Thyroid gland (tissue), 4 donors: Measurements from ENCODE around the gene MBIP. TPM values are rescaled to one million over a fixed set of nuclear protein-coding genes. Genes with fewer than 3 reads are reported as not detected.

Experiments
- DNase-seq, 2 donors: peaks; one replicate each; pipeline ENCODE4 v3.0.0-alpha.2; 2019
- H3K27ac ChIP-seq, 3 donors: fragments of 200-600 bp; sonication (generic); 1 replicate in 2 of 3; 2 replicates in 1 of 3; pipeline ENCODE4 v1.5.1; 2016 to 2019; ENCODE audit warnings: mild to moderate bottlenecking in 1 of 3, moderate library complexity in 1 of 3
- H3K27me3 ChIP-seq: fragments of 200-600 bp; sonication (generic); one replicate; pipeline ENCODE4 v1.5.1; 2019
- H3K36me3 ChIP-seq, 2 donors: fragments of 200-600 bp; sonication (generic); one replicate each; pipeline ENCODE4 v1.5.1; 2016 to 2019
- H3K4me1 ChIP-seq, 2 donors: fragments of 200-600 bp; sonication (generic); one replicate each; pipeline ENCODE4 v1.5.1; 2017 to 2019
- H3K4me3 ChIP-seq, 3 donors: fragments of 200-600 bp; sonication (generic); replicated peaks in 1 of 3; 1 replicate in 2 of 3; 2 replicates in 1 of 3; pipeline ENCODE4 v1.5.1; 2016; ENCODE audit warnings: mild to moderate bottlenecking in 1 of 3
- H3K9me3 ChIP-seq: fragments of 200-600 bp; sonication (generic); one replicate; pipeline ENCODE4 v1.5.1; 2017
- POLR2A ChIP-seq, 2 donors: fragments of 450-650 bp; IDR thresholded peaks; one replicate each; pipeline ENCODE4 v1.6.1; 2017; ENCODE audit warnings: antibody characterized with exemption in 2 of 2, mild to moderate bottlenecking in 2 of 2, moderate library complexity in 1 of 2
- WGBS, 2 donors: methylation state at CpG; one replicate each; pipeline ENCODE4 v1.1.5; 2017; 5-methylcytosine and 5-hydroxymethylcytosine counted together
- intact Hi-C: fragments of 100-400 bp; cut with DNase I; formaldehyde crosslinking; loops from one replicate; pipeline ENCODE4 v1.15.1; 2023
- total RNA-seq, 4 donors: library from RNA; depleted of rRNA; stranded (reverse); fragments of >200 nt; gene quantifications; one replicate each; pipeline ENCODE4 v1.2.3, GENCODE V29; 2016
- TF ChIP-seq, protein P1 (sequence below), 6 experiments: fragments of 200-600 bp in 3 of 6; fragments of 450-650 bp in 3 of 6; sonication (generic) in 3 of 6; IDR thresholded peaks; one replicate each; pipeline ENCODE4 v1.5.1; 2016 to 2019; ENCODE audit warnings: antibody characterized with exemption in 6 of 6, mild to moderate bottlenecking in 2 of 6, inconsistent platforms in 1 of 6, moderate library complexity in 1 of 6

Gene MBIP
- total RNA-seq, 4 donors from 2014 or later, result 80.5 to 163 (median 87.3) TPM

GRCh38 chr14:36289954-36290353, 30.5 kb downstream of the MBIP start:
- TF ChIP-seq POLR2A (IDR thresholded peaks at IDR 0.05), result no peak
- no peak overlapping the region for H3K27ac ChIP-seq
- 90 to 91% methylated on average over 1 of the region's 1 CpG for WGBS, 2 donors
- intact Hi-C loops, result no loop called here
- H3K4me3 ChIP-seq, result no peak overlapping the region
- H3K4me1 ChIP-seq, result no peaks in the 10 kb centered on the region
- H3K9me3 ChIP-seq, result no peaks in the 10 kb centered on the region
- H3K27me3 ChIP-seq, result no peaks in the 10 kb centered on the region
- no peaks in the 10 kb centered on the region for H3K36me3 ChIP-seq
- DNase-seq, result no peak

DNA sequence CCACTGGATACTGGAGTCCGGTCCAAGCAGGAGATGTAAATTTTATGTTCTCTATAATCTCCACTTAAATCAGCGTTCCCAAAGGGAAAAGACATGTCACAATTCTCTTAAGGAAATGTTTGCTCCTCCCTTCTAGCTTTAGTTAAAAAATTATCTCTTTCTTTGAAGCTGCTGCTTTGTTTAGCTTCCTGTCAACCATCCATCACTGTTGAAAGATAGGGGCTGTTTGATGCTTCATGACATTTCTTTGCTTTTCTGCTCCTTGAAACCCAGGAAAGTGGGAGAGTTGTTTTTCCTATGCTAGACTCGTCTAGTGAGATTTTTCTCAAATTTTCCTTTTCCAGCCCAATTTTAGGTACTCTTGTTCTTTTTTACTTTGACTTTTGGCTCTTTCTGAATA, 31.9 kb downstream of the MBIP start:
- H3K36me3 ChIP-seq, result no peaks in the 10 kb centered on the region
- TF ChIP-seq POLR2A (IDR thresholded peaks at IDR 0.05), result no peak
- TF ChIP-seq, protein P1, sequence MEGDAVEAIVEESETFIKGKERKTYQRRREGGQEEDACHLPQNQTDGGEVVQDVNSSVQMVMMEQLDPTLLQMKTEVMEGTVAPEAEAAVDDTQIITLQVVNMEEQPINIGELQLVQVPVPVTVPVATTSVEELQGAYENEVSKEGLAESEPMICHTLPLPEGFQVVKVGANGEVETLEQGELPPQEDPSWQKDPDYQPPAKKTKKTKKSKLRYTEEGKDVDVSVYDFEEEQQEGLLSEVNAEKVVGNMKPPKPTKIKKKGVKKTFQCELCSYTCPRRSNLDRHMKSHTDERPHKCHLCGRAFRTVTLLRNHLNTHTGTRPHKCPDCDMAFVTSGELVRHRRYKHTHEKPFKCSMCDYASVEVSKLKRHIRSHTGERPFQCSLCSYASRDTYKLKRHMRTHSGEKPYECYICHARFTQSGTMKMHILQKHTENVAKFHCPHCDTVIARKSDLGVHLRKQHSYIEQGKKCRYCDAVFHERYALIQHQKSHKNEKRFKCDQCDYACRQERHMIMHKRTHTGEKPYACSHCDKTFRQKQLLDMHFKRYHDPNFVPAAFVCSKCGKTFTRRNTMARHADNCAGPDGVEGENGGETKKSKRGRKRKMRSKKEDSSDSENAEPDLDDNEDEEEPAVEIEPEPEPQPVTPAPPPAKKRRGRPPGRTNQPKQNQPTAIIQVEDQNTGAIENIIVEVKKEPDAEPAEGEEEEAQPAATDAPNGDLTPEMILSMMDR (IDR thresholded peaks at IDR 0.05), result no peak
- WGBS, 2 donors, result 57 to 60% methylated on average over 3 of the region's 3 CpGs

GRCh38 chr14:36284971-36285595, 35.4 kb downstream of the MBIP start:
- no peak for DNase-seq
- no peak overlapping the region for H3K4me3 ChIP-seq
- no peaks in the 10 kb centered on the region for H3K9me3 ChIP-seq
- peaks cover 0 to 12% of the 10 kb centered on the region in 2 donors for H3K4me1 ChIP-seq
- H3K27ac ChIP-seq, result no peak overlapping the region
- H3K36me3 ChIP-seq, result no peaks in the 10 kb centered on the region
- TF ChIP-seq, protein P1 (IDR thresholded peaks at IDR 0.05), result no peak
- TF ChIP-seq POLR2A (IDR thresholded peaks at IDR 0.05), result no peak
- intact Hi-C loops, result no loop called here
- WGBS, 2 donors, result 92% methylated on average over 4 of the region's 4 CpGs
- H3K27me3 ChIP-seq, result no peaks in the 10 kb centered on the region

More for the DNA sequence above, 31.9 kb downstream of the MBIP start:
- DNase-seq, result no peak
- Histone ChIP-seq H3K4me3 (no peak overlapping the region), H3K4me1 (peaks cover 0 to 12% of the 10 kb centered on the region in 2 donors), H3K9me3 (no peaks in the 10 kb centered on the region), H3K27ac (no peak overlapping the region), H3K27me3 (no peaks in the 10 kb centered on the region)
- intact Hi-C loops, result no loop called here

DNA sequence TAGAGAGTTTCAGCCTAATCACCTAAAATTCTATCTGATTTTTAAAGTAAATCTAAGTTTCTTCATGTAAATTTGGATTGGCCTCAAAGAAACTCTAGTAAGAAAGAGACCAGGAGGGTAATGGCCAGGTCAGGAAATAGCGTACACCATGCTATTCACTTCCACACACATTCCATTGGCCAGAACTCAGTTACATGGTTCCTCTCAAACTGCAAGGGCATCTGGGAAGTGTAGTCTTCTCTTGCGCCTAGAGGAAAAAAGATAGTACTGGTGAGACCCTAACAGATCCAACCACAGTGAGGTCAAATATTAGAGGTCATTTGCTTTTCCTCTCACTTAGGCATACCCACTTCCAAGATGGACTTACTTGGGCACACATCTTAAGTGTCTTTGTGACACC, 39.1 kb downstream of the MBIP start:
- Histone ChIP-seq H3K36me3 (no peaks in the 10 kb centered on the region), H3K27me3 (no peaks in the 10 kb centered on the region), H3K4me3 (no peak overlapping the region), H3K9me3 (no peaks in the 10 kb centered on the region), H3K4me1 (peaks cover 16 to 18% of the 10 kb centered on the region in 2 donors), H3K27ac (no peak overlapping the region)
- no peak for DNase-seq
- 80 to 85% methylated on average over 2 of the region's 2 CpGs for WGBS, 2 donors
- TF ChIP-seq, protein P1 (IDR thresholded peaks at IDR 0.05), result no peak
- TF ChIP-seq POLR2A (IDR thresholded peaks at IDR 0.05), result no peak
- intact Hi-C loops, result no loop called here

DNA sequence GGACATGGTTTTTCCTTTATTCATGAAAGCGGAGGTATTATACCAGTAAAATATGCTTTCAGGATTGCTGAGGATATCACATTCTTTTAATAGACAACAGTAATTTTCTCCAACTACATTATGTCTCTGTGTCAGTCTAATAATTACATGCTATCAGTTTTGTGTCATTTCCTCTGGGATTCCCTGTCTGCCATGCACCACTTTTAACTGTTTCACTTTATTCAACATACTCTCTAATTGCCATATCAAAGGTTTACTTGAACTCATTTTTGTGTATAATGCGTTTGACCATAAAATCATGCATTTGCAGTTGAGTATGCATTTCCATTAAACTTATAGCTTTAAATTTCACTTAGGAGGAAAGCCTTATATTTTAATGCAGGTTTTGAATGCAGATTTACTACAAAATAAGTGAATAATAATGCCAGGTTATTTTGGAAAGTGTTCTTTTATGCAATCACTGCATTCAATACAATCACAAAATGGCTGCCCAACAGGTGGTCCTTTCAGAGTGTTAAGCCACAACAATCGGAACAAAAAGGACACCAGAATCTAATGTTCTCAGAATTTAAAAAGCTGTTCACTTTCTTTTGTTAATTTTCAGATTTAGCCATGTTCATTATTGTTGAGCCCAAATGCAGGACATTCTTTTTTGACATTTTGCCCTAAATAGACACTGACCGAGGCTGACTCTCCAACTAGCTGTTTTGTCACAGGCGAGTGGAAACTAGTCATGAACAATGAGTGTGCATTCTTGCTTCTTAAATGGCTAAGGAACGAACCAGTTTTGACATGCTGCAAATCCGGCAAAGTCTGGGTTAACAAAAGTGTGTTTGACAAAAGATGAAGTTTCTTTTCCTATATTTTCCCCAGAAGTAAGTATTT, 40.9 kb downstream of the MBIP start:
- H3K4me1 ChIP-seq, result peaks cover 14 to 19% of the 10 kb centered on the region in 2 donors
- peak in 1 of 2 donors; percentile 32 for DNase-seq
- no peak overlapping the region for H3K4me3 ChIP-seq
- intact Hi-C loops, result no loop called here
- H3K9me3 ChIP-seq, result no peaks in the 10 kb centered on the region
- H3K27me3 ChIP-seq, result no peaks in the 10 kb centered on the region
- peak overlapping the region in 2 of 3 donors; percentile 18 to 25 for H3K27ac ChIP-seq
- no peaks in the 10 kb centered on the region for H3K36me3 ChIP-seq
- peak in 1 of 2 donors; percentile 37 for TF ChIP-seq POLR2A (IDR thresholded peaks at IDR 0.05)
- TF ChIP-seq, protein P1 (IDR thresholded peaks at IDR 0.05), result no peak
- 46 to 48% methylated on average over 7 of the region's 7 CpGs for WGBS, 2 donors
